Neural cell (in vitro differentiated cells): ENCODE measurements around the gene PCED1B. TPM values are rescaled to one million over a fixed set of nuclear protein-coding genes. Genes with fewer than 3 reads are reported as not detected.

Experiments
- H2AFZ ChIP-seq: fragments of 200-600, 300-800 bp; sonication (generic), shearing (Covaris generic); 2 replicates; pipeline ENCODE4 v1.6.0; 2014; ENCODE audit warnings: low read depth, mild to moderate bottlenecking, antibody characterized with exemption, low read length, moderate library complexity
- H3F3A ChIP-seq: fragments of 200-600 bp; shearing (Covaris generic); 2 replicates; pipeline ENCODE4 v1.6.1; 2016; ENCODE audit warnings: mild to moderate bottlenecking, moderate library complexity, mixed read lengths, antibody characterized with exemption, low read length; ENCODE audit not compliant: insufficient read depth, poor library complexity, severe bottlenecking
- H3K27ac ChIP-seq: fragments of 200-600, 300-800 bp; sonication (generic), shearing (Covaris generic); 2 replicates; pipeline ENCODE4 v1.5.1; 2014; ENCODE audit warnings: mild to moderate bottlenecking, low read length, moderate library complexity
- H3K27me3 ChIP-seq: fragments of 300-800, 200-600 bp; sonication (generic), shearing (Covaris generic); 2 replicates; pipeline ENCODE4 v1.6.0; 2014; ENCODE audit warnings: mild to moderate bottlenecking, low read depth, low read length, moderate library complexity; ENCODE audit not compliant: insufficient read depth
- H3K36me3 ChIP-seq: fragments of 300-800, 200-600 bp; sonication (generic), shearing (Covaris generic); 2 replicates; pipeline ENCODE4 v1.5.1; 2014; ENCODE audit warnings: mild to moderate bottlenecking, antibody characterized with exemption, low read length, moderate library complexity; ENCODE audit not compliant: insufficient read depth
- H3K4me2 ChIP-seq: fragments of 300-800, 200-600 bp; sonication (generic), shearing (Covaris generic); 2 replicates; pipeline ENCODE4 v1.6.0; 2014; ENCODE audit warnings: mild to moderate bottlenecking, low read length
- H3K4me3 ChIP-seq: fragments of 300-800, 200-600 bp; sonication (generic), shearing (Covaris generic); 2 replicates; pipeline ENCODE4 v1.5.1; 2014; ENCODE audit warnings: mild to moderate bottlenecking, low read length, moderate library complexity
- H3K79me2 ChIP-seq: fragments of 200-600 bp; shearing (Covaris generic); replicated peaks from 2 replicates; pipeline ENCODE4 v1.6.0; 2014; ENCODE audit warnings: mild to moderate bottlenecking, low read length, moderate library complexity; ENCODE audit not compliant: insufficient read depth
- H3K9ac ChIP-seq: fragments of 300-800, 200-600 bp; sonication (generic), shearing (Covaris generic); 2 replicates; pipeline ENCODE4 v1.6.1; 2016; ENCODE audit warnings: mild to moderate bottlenecking, low read length, mixed read lengths
- H3K9me2 ChIP-seq: fragments of 200-600 bp; shearing (Covaris generic); 2 replicates; pipeline ENCODE4 v1.6.1; 2016; ENCODE audit warnings: mild to moderate bottlenecking, low read length, mixed read lengths; ENCODE audit not compliant: insufficient read depth
- H3K9me3 ChIP-seq: fragments of 200-600, 300-800 bp; sonication (generic), shearing (Covaris generic); 2 replicates; pipeline ENCODE4 v1.6.1; 2016; ENCODE audit warnings: mild to moderate bottlenecking, mixed run types, low read length, moderate library complexity, mixed read lengths
- H4K20me1 ChIP-seq: fragments of 200-600 bp; shearing (Covaris generic); 2 replicates; pipeline ENCODE4 v1.6.1; 2016; ENCODE audit warnings: mild to moderate bottlenecking, mixed run types; ENCODE audit not compliant: insufficient read depth
- CTCF ChIP-seq: fragments of 450-650 bp; IDR thresholded peaks from 2 replicates; pipeline ENCODE4 v1.5.1; 2014; ENCODE audit warnings: antibody characterized with exemption, mild to moderate bottlenecking, moderate library complexity; ENCODE audit not compliant: poor library complexity, severe bottlenecking
- EP300 ChIP-seq: fragments of 450-650 bp; conservative IDR thresholded peaks from 2 replicates; pipeline ENCODE4 v1.6.1; 2014; ENCODE audit warnings: antibody characterized with exemption, mild to moderate bottlenecking, moderate library complexity; ENCODE audit not compliant: poor library complexity, severe bottlenecking
- EZH2 ChIP-seq: fragments of 200-600, 300-800 bp; shearing (Covaris generic), sonication (generic); IDR thresholded peaks from 2 replicates; pipeline ENCODE4 v1.6.1; 2014; ENCODE audit warnings: antibody characterized with exemption, low read length, borderline replicate concordance, mild to moderate bottlenecking; ENCODE audit not compliant: insufficient read depth, poor library complexity, severe bottlenecking
- MXI1 ChIP-seq: fragments of 450-650 bp; conservative IDR thresholded peaks from 2 replicates; pipeline ENCODE4 v1.6.1; 2014; ENCODE audit warnings: antibody characterized with exemption, mild to moderate bottlenecking; ENCODE audit not compliant: poor library complexity, severe bottlenecking
- POLR2AphosphoS5 ChIP-seq: IDR thresholded peaks from 2 replicates; pipeline ENCODE4 v1.6.1; 2012
- RAD21 ChIP-seq: fragments of 450-650 bp; conservative IDR thresholded peaks from 2 replicates; pipeline ENCODE4 v1.6.1; 2014; ENCODE audit warnings: antibody characterized with exemption, mild to moderate bottlenecking, moderate library complexity
- REST ChIP-seq: IDR thresholded peaks from 2 replicates; pipeline ENCODE4 v1.6.1; 2012; ENCODE audit warnings: borderline replicate concordance
- SMC3 ChIP-seq: fragments of 450-650 bp; conservative IDR thresholded peaks from 2 replicates; pipeline ENCODE4 v1.6.1; 2014; ENCODE audit warnings: antibody characterized with exemption, mild to moderate bottlenecking, moderate library complexity; ENCODE audit not compliant: poor library complexity
- TAF1 ChIP-seq: IDR thresholded peaks from 2 replicates; pipeline ENCODE4 v1.6.1; 2012; ENCODE audit warnings: low read depth
- polyA plus RNA-seq: library from polyadenylated mRNA; depleted of rRNA; stranded (reverse); fragments of >200 nt; gene quantifications from 2 replicates; pipeline ENCODE4 v1.2.3, GENCODE V29; 2014

PCED1B gene
- polyA plus RNA-seq, 1 donor from 2014 or later, result not detected

- TF ChIP-seq REST (no peak), EP300 (no peak), CTCF (no peak), EZH2 (no peak), RAD21 (no peak), POLR2AphosphoS5 (no peak), MXI1 (no peak), SMC3 (no peak), TAF1 (no peak)
- H3F3A ChIP-seq, result no peaks in the 10 kb centered on the region
- no peaks in the 10 kb centered on the region for H3K79me2 ChIP-seq
- H4K20me1 ChIP-seq, result no peaks in the 10 kb centered on the region
- H3K27ac ChIP-seq, result no peak overlapping the region
- no peak overlapping the region for H3K9ac ChIP-seq
- no peak overlapping the region for H2AFZ ChIP-seq
- no peaks in the 10 kb centered on the region for H3K9me2 ChIP-seq
- H3K4me2 ChIP-seq, result no peak overlapping the region
- no peaks in the 10 kb centered on the region for H3K27me3 ChIP-seq
- H3K4me3 ChIP-seq, result no peak overlapping the region
- H3K9me3 ChIP-seq, result no peaks in the 10 kb centered on the region
- no peaks in the 10 kb centered on the region for H3K36me3 ChIP-seq
Observed at GRCh38 chr12:47207829-47208248, 128.4 kb downstream of the PCED1B start.

GRCh38 chr12:47209014-47209413 is 129.6 kb downstream of the PCED1B start:
- Histone ChIP-seq H3K9me2 (no peaks in the 10 kb centered on the region), H3K27ac (no peak overlapping the region), H2AFZ (no peak overlapping the region), H4K20me1 (no peaks in the 10 kb centered on the region), H3K4me2 (no peak overlapping the region), H3F3A (no peaks in the 10 kb centered on the region), H3K9me3 (no peaks in the 10 kb centered on the region), H3K79me2 (no peaks in the 10 kb centered on the region), H3K27me3 (no peaks in the 10 kb centered on the region), H3K9ac (no peak overlapping the region), H3K36me3 (no peaks in the 10 kb centered on the region), H3K4me3 (no peak overlapping the region)
- TF ChIP-seq CTCF (no peak), POLR2AphosphoS5 (no peak), MXI1 (no peak), EP300 (no peak), TAF1 (no peak), RAD21 (no peak), EZH2 (no peak), SMC3 (no peak), REST (no peak)
